ENCODE results near the gene HADHB.

DNA sequence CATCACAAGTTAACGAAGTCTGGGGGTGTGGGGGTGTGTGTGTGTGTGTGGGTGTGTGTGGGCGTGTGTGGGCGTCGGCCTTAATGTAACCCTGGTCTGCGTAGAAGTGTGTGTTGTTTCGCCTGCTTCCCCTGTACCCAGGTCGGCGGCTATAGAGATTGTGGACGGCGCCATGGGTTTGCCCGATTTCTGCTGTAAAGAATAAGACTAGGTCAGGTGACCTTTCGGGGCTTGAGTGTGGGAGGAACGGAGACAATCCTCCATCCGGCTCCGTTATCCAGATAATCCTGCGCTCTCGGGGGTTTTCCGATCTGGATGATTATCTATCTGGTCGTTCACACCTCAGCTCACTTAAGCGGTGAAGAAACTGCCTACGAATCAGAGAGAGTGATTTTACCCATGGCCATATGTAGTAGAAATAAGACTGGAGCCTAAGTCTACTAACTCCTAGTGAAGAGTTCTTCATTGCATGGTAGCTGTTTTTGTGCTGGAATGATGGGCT lies 543 bp downstream of the HADHB start:
- TF ChIP-seq, protein P1, sequence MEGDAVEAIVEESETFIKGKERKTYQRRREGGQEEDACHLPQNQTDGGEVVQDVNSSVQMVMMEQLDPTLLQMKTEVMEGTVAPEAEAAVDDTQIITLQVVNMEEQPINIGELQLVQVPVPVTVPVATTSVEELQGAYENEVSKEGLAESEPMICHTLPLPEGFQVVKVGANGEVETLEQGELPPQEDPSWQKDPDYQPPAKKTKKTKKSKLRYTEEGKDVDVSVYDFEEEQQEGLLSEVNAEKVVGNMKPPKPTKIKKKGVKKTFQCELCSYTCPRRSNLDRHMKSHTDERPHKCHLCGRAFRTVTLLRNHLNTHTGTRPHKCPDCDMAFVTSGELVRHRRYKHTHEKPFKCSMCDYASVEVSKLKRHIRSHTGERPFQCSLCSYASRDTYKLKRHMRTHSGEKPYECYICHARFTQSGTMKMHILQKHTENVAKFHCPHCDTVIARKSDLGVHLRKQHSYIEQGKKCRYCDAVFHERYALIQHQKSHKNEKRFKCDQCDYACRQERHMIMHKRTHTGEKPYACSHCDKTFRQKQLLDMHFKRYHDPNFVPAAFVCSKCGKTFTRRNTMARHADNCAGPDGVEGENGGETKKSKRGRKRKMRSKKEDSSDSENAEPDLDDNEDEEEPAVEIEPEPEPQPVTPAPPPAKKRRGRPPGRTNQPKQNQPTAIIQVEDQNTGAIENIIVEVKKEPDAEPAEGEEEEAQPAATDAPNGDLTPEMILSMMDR (IDR thresholded peaks at IDR 0.05): no peak
- TF ChIP-seq POLR2A (IDR thresholded peaks at IDR 0.05) (no peak), POLR2AphosphoS5 (IDR thresholded peaks at IDR 0.05) (no peak)
